H1 (cell line): ENCODE measurements around the gene PURB. TPM values are rescaled to one million over a fixed set of nuclear protein-coding genes. Genes with fewer than 3 reads are reported as not detected.
"Not testable (repeated sequence)": the region's sequence is repeated elsewhere in the genome, so short reads cannot be mapped to it uniquely, and the experiment has no call there.

ENCODE experiments used
- CTCF ChIA-PET: fragments of 300-600 bp; sonication (Branson Sonifier 250); formaldehyde crosslinking; loops from one replicate; lab custom pipeline; 2021; ENCODE audit not compliant: partially characterized antibody; lab: Charles Lee
- POLR2A ChIA-PET: fragments of 300-600 bp; sonication (Branson Sonifier 250); formaldehyde crosslinking; loops from one replicate; lab custom pipeline; 2021; ENCODE audit warnings: inconsistent platforms; ENCODE audit not compliant: partially characterized antibody; lab: Charles Lee
- DNase-seq, 2 experiments: peaks; one replicate each; pipeline versions ENCODE4 v3.0.0 to v3.0.0-alpha.2; 2010 to 2022; ENCODE audit warnings: low spot score in 2 of 2, low read depth in 1 of 2, mixed read lengths in 1 of 2
- FAIRE-seq: peaks from 2 replicates; lab custom pipeline; 2011; peaks lifted over from hg19 to GRCh38; lab: Jason Lieb, UNC
- H2AFZ ChIP-seq: 2 replicates; pipeline ENCODE4 v1.8.1; 2012; ENCODE audit warnings: low read length, inconsistent platforms
- H2AK5ac ChIP-seq: 2 replicates; pipeline ENCODE4 v1.6.1; 2013; ENCODE audit warnings: low read depth, low read length
- H2BK120ac ChIP-seq: replicated peaks from 2 replicates; pipeline ENCODE3; 2013; ENCODE audit warnings: low read depth, low read length, inconsistent platforms
- H2BK12ac ChIP-seq: 2 replicates; pipeline ENCODE4 v1.6.1; 2013; ENCODE audit warnings: low read depth, low read length
- H2BK15ac ChIP-seq: 2 replicates; pipeline ENCODE4 v1.6.1; 2013; ENCODE audit warnings: low read length
- H2BK20ac ChIP-seq: 2 replicates; pipeline ENCODE4 v1.6.1; 2013; ENCODE audit warnings: low read length
- H2BK5ac ChIP-seq: 2 replicates; pipeline ENCODE4 v1.6.1; 2013; ENCODE audit warnings: low read depth, low read length
- H3K14ac ChIP-seq: 2 replicates; pipeline ENCODE4 v1.6.1; 2013; ENCODE audit warnings: inconsistent platforms; ENCODE audit not compliant: insufficient read length
- H3K18ac ChIP-seq: 2 replicates; pipeline ENCODE4 v1.6.1; 2013; ENCODE audit warnings: low read length; ENCODE audit errors: extremely low read depth
- H3K23ac ChIP-seq: 2 replicates; pipeline ENCODE4 v1.6.1; 2013; ENCODE audit warnings: inconsistent platforms; ENCODE audit not compliant: insufficient read length
- H3K23me2 ChIP-seq: 2 replicates; pipeline ENCODE4 v1.6.1; 2013; ENCODE audit warnings: low read depth, low read length
- H3K27ac ChIP-seq: 2 replicates; pipeline ENCODE4 v1.6.1; 2011; ENCODE audit warnings: low read depth, low read length, inconsistent platforms
- H3K27me3 ChIP-seq, 4 experiments: replicated peaks in 1 of 4; 1 replicate in 1 of 4; 2 replicates in 3 of 4; pipeline versions ENCODE4 v1.6.1 to v1.8.1; 2011 to 2013; ENCODE audit warnings: low read length in 3 of 4, mild to moderate bottlenecking in 3 of 4, inconsistent platforms in 2 of 4, mixed read lengths in 2 of 4, moderate library complexity in 1 of 4; ENCODE audit not compliant: control insufficient read depth in 3 of 4, insufficient read depth in 3 of 4; ENCODE audit errors: extremely low read depth in 1 of 4
- H3K36me3 ChIP-seq, 4 experiments: 2 replicates each; pipeline versions ENCODE4 v1.6.1 to v1.8.1; 2011 to 2013; ENCODE audit warnings: mild to moderate bottlenecking in 4 of 4, low read length in 3 of 4, moderate library complexity in 2 of 4, control low read depth in 1 of 4, inconsistent platforms in 1 of 4; ENCODE audit not compliant: insufficient read depth in 4 of 4, control insufficient read depth in 2 of 4
- H3K4ac ChIP-seq: replicated peaks from 2 replicates; pipeline ENCODE3; 2013; ENCODE audit warnings: low read length, low read depth, mixed read lengths, inconsistent platforms; ENCODE audit not compliant: insufficient read length
- H3K4me1 ChIP-seq, 4 experiments: replicated peaks in 1 of 4; 1 replicate in 1 of 4; 2 replicates in 3 of 4; pipeline versions ENCODE4 v1.6.1 to v1.8.1; 2011 to 2013; ENCODE audit warnings: low read length in 3 of 4, inconsistent platforms in 2 of 4, mixed read lengths in 1 of 4; ENCODE audit not compliant: insufficient read depth in 4 of 4, control insufficient read depth in 3 of 4
- H3K4me2 ChIP-seq, 2 experiments: 2 replicates each; pipeline versions ENCODE4 v1.6.1 to v1.8.1; 2011 to 2013; ENCODE audit warnings: low read depth in 2 of 2, low read length in 2 of 2, control low read depth in 1 of 2, inconsistent platforms in 1 of 2, mild to moderate bottlenecking in 1 of 2; ENCODE audit not compliant: insufficient read depth in 1 of 2
- H3K4me3 ChIP-seq, 4 experiments: fragments of 200-600, 300-600 bp in 1 of 4; sonication (generic), shearing (Covaris generic), sonication (Bioruptor Twin) in 1 of 4; 2 replicates each; pipeline versions ENCODE4 v1.5.1 to v1.8.1; 2011 to 2016; ENCODE audit warnings: low read length in 4 of 4, low read depth in 3 of 4, control low read depth in 2 of 4, inconsistent platforms in 2 of 4, mild to moderate bottlenecking in 2 of 4, mixed read lengths in 1 of 4, moderate library complexity in 1 of 4; ENCODE audit not compliant: insufficient read depth in 2 of 4; ENCODE audit errors: extremely low read depth in 1 of 4
- H3K56ac ChIP-seq: replicated peaks from 2 replicates; pipeline ENCODE3; 2013; ENCODE audit warnings: low read depth, mild to moderate bottlenecking, mixed read lengths, low read length, inconsistent platforms; ENCODE audit not compliant: insufficient read length
- H3K79me1 ChIP-seq: 2 replicates; pipeline ENCODE4 v1.6.1; 2013; ENCODE audit warnings: low read depth, low read length, control low read depth
- H3K79me2 ChIP-seq, 2 experiments: 2 replicates each; pipeline versions ENCODE4 v1.6.1 to v1.8.1; 2012 to 2013; ENCODE audit warnings: low read length in 2 of 2, mild to moderate bottlenecking in 2 of 2, inconsistent platforms in 1 of 2; ENCODE audit not compliant: insufficient read depth in 2 of 2, control insufficient read depth in 1 of 2
- H3K9ac ChIP-seq, 4 experiments: replicated peaks in 1 of 4; 1 replicate in 1 of 4; 2 replicates in 3 of 4; pipeline versions ENCODE4 v1.6.1 to v1.8.1; 2011 to 2013; ENCODE audit warnings: low read depth in 3 of 4, low read length in 3 of 4, control low read depth in 2 of 4, mild to moderate bottlenecking in 2 of 4, moderate library complexity in 2 of 4, inconsistent platforms in 1 of 4; ENCODE audit errors: extremely low read depth in 1 of 4
- H3K9me3 ChIP-seq, 2 experiments: 2 replicates each; pipeline versions ENCODE4 v1.6.1 to v1.8.1; 2012 to 2013; ENCODE audit warnings: mild to moderate bottlenecking in 2 of 2, moderate library complexity in 2 of 2, control low read depth in 1 of 2, inconsistent platforms in 1 of 2, low read depth in 1 of 2, low read length in 1 of 2, mixed read lengths in 1 of 2; ENCODE audit not compliant: insufficient read depth in 2 of 2
- H4K20me1 ChIP-seq, 2 experiments: replicated peaks in 1 of 2; 2 replicates each; pipeline versions ENCODE3 to v1.8.1; 2011 to 2013; ENCODE audit warnings: inconsistent platforms in 2 of 2, low read length in 2 of 2, mild to moderate bottlenecking in 1 of 2; ENCODE audit not compliant: insufficient read depth in 2 of 2, control insufficient read depth in 1 of 2
- H4K5ac ChIP-seq: 2 replicates; pipeline ENCODE4 v1.6.1; 2013; ENCODE audit warnings: low read length, low read depth, mixed read lengths, inconsistent platforms; ENCODE audit not compliant: insufficient read length
- H4K8ac ChIP-seq: 2 replicates; pipeline ENCODE4 v1.8.0; 2013; ENCODE audit warnings: mild to moderate bottlenecking, moderate library complexity, low read length, inconsistent platforms; ENCODE audit not compliant: insufficient read depth; ENCODE audit errors: extremely low read depth
- H4K91ac ChIP-seq: replicated peaks from 2 replicates; pipeline ENCODE3; 2013; ENCODE audit warnings: low read length, mixed read lengths, inconsistent platforms; ENCODE audit not compliant: insufficient read length
- WGBS, 2 experiments: shearing (Covaris generic) in 1 of 2; methylation state at CpG; one replicate each; pipeline versions ENCODE4 v1.1.6 to v1.1.7; 2013 to 2015; ENCODE audit warnings: low lambda C conversion rate in 2 of 2, mixed read lengths in 2 of 2, inconsistent platforms in 1 of 2, low coverage in 1 of 2, missing lambda C conversion rate in 1 of 2; ENCODE audit not compliant: insufficient replicate concordance in 2 of 2, insufficient coverage in 1 of 2, insufficient read length in 1 of 2; ENCODE audit errors: extremely low coverage in 1 of 2, missing lambda C conversion rate in 1 of 2; 5-methylcytosine and 5-hydroxymethylcytosine counted together
- polyA plus RNA-seq, 7 experiments: library from polyadenylated mRNA; depleted of rRNA in 3 of 7; stranded (reverse) in 5 of 7; unstranded in 2 of 7; fragments of >200 nt in 5 of 7; fragments of 200-250 nt in 2 of 7; gene quantifications; 1 replicate in 5 of 7; 2 replicates in 1 of 7; 4 replicates in 1 of 7; pipeline versions ENCODE4 v1.2.1 to v1.2.3, GENCODE V29; 2011 to 2013; ENCODE audit warnings: missing spikeins in 2 of 7, mixed read lengths in 2 of 7
- total RNA-seq: library from RNA; stranded (reverse); fragmentation: NEBNext Ultra II Directional; extraction: Animal tissue kit (Norgen Biotek cat#: 25700); gene quantifications from 2 replicates; pipeline ENCODE4 v1.2.1, GENCODE V29; 2021

The PURB gene
- total and polyA plus RNA-seq, 2 of the 8 experiments (the other 6 are each of a cell fraction or from before 2014, with no cell fraction given): 3.3 to 22.7 TPM

DNA sequence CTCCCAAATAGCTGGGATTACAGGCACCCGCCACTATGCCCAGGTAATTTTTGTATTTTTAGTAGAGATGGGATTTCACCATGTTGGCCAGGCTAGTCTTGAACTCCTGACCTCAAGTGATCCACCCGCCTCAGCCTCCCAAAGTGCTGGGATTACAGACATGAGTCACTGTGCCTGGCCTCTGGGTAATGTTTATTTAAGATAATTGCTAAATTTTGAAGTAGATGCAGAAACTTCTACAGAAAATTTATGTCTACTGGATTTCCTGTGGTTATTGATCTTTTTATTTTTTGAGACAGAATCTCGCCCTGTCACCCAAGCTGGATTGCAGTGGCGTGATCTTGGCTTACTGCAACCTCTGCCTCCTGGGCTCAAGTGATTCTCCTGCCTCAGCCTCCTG lies 23.4 kb downstream of the PURB start:
- H3K14ac ChIP-seq, FAIRE-seq, H3K27me3 ChIP-seq, H2BK20ac ChIP-seq, H3K27ac ChIP-seq, H3K4me2 ChIP-seq, H3K9me3 ChIP-seq, H3K23me2 ChIP-seq, H3K79me1 ChIP-seq, H2BK120ac ChIP-seq, H4K8ac ChIP-seq, H3K9ac ChIP-seq, H2BK15ac ChIP-seq, H3K23ac ChIP-seq, H3K79me2 ChIP-seq, DNase-seq, H3K4me3 ChIP-seq, H4K20me1 ChIP-seq, H4K91ac ChIP-seq, H3K4me1 ChIP-seq, H2AFZ ChIP-seq, H3K36me3 ChIP-seq, H3K18ac ChIP-seq, H3K56ac ChIP-seq, H2BK5ac ChIP-seq, H4K5ac ChIP-seq, H2BK12ac ChIP-seq, H3K4ac ChIP-seq, H2AK5ac ChIP-seq: not testable (repeated sequence)
- WGBS, 2 experiments: 88% methylated on average over 4 of the region's 4 CpGs; no CpG with 5 or more reads in 1 of the 2 experiments
- ChIA-PET CTCF (interaction anchor here (2.0 kb wide), 1 partner anchor 20 kb away, joined by 7 read pairs; no protein-coding TSS in a partner anchor), POLR2A (interaction anchor here (0.9 to 2.9 kb wide), 4 partner anchors 11 to 23 kb away, joined by 3 to 11 read pairs (median 4); partner anchors contain the start of gene H2AZ2)
